Measurements from ENCODE around the gene ARHGEF10L. TPM values are rescaled to one million over a fixed set of nuclear protein-coding genes. Genes with fewer than 3 reads are reported as not detected.

ARHGEF10L gene
- total RNA-seq, 1 donor from 2014 or later, result 20.3 TPM

DNA sequence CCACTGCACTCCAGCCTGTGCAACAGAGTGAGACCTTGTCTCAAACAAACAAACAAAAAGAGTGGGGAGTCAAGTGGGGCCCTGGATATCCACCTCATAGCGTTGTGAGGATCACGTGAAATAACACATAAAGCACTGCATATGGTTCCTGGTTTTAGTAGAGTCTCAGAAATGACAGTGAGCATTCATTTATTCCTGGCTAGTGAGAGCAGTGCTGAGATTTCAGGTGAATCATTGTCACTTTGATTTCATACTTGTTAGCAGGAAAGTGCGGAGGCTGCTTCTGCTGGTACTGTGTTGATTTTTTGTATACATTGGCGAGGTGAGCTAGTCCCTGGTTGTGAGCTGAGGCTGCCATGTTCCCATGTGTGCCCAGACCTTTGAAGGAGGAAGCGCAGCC, 22.9 kb downstream of the ARHGEF10L start:
- Mint-ChIP-seq H3K36me3 (no peaks in the 10 kb centered on the region), H3K27ac (peak overlapping the region; percentile 35), H3K27me3 (ENCODE audit: insufficient read depth, low read depth) (peaks cover 4% of the 10 kb centered on the region), H3K4me1 (peaks cover 53% of the 10 kb centered on the region), H3K9me3 (no peaks in the 10 kb centered on the region), H3K4me3 (no peak overlapping the region)
- no peak for TF ChIP-seq EZH2phosphoT487 (IDR thresholded peaks at IDR 0.05)
- TF ChIP-seq, protein P1, sequence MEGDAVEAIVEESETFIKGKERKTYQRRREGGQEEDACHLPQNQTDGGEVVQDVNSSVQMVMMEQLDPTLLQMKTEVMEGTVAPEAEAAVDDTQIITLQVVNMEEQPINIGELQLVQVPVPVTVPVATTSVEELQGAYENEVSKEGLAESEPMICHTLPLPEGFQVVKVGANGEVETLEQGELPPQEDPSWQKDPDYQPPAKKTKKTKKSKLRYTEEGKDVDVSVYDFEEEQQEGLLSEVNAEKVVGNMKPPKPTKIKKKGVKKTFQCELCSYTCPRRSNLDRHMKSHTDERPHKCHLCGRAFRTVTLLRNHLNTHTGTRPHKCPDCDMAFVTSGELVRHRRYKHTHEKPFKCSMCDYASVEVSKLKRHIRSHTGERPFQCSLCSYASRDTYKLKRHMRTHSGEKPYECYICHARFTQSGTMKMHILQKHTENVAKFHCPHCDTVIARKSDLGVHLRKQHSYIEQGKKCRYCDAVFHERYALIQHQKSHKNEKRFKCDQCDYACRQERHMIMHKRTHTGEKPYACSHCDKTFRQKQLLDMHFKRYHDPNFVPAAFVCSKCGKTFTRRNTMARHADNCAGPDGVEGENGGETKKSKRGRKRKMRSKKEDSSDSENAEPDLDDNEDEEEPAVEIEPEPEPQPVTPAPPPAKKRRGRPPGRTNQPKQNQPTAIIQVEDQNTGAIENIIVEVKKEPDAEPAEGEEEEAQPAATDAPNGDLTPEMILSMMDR (IDR thresholded peaks at IDR 0.05), result no peak
- no peak for TF ChIP-seq EZH2 (IDR thresholded peaks at IDR 0.05)
- Histone ChIP-seq H4K20me1 (ENCODE audit: low read depth) (peaks cover 96% of the 10 kb centered on the region), H3K27ac (no peak overlapping the region), H2AFZ (replicated peaks) (no peak overlapping the region), H3K9me3 (ENCODE audit: low read depth) (no peaks in the 10 kb centered on the region), H3K27me3 (no peaks in the 10 kb centered on the region), H3F3A (ENCODE audit: low read depth) (peaks cover 13% of the 10 kb centered on the region), H3K36me3 (no peaks in the 10 kb centered on the region), H3K4me1 (peaks cover 27% of the 10 kb centered on the region), H3K9ac (no peak overlapping the region), H3K4me3 (no peak overlapping the region), H3K79me2 (ENCODE audit: low read depth) (peaks cover 73% of the 10 kb centered on the region), H3K4me2 (no peak overlapping the region)
- DNase-seq (ENCODE audit: low spot score), result no peak

DNA sequence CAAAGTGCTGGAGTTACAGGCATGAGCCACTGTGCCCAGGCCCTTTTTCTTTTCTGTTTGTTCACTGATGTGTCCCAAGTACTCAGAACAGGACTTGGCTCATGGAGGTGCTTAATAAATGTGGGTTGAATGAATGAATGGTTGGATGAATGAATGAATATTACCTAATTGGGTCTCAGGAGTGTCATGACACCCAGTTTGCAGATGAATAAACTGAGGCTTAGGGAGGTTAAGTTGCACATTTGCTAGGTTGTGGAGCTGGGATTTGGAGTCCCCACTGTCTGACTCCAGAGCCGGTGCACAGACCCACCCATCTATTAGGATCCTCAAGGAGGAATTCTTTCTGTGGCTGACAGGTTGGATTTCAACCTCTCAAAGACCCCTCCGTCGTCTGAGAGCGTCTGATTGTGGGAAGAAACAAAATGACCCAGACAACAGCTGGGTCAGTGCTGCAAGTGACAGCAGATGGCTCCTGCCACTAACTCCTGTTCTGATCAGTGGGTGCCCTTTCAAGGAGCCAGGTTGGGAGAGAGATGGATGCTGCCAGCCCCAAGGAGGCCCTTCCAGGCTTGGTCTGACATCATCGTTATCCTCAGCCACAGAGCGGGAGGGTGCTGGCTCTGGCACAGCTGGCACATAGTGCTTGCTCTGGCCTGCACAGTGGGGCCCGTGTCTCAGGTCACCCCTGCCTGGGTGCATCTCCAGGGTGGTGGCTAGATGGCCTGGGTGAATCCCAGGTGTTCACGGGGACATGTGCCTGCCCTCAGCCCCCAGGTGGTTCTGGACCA, 24.2 kb downstream of the ARHGEF10L start:
- H3K4me3 ChIP-seq, result no peak overlapping the region
- no peak overlapping the region for H3K27ac ChIP-seq
- no peak overlapping the region for H3K4me2 ChIP-seq
- peaks cover 13% of the 10 kb centered on the region for H3F3A ChIP-seq (ENCODE audit: low read depth)
- H3K9me3 ChIP-seq (ENCODE audit: low read depth), result no peaks in the 10 kb centered on the region
- H3K27me3 ChIP-seq, result no peaks in the 10 kb centered on the region
- peaks cover 76% of the 10 kb centered on the region for H3K79me2 ChIP-seq (ENCODE audit: low read depth)
- DNase-seq (ENCODE audit: low spot score), result no peak
- no peaks in the 10 kb centered on the region for H3K9me3 Mint-ChIP-seq
- H2AFZ ChIP-seq (replicated peaks), result no peak overlapping the region
- H3K27ac Mint-ChIP-seq, result no peak overlapping the region
- TF ChIP-seq EZH2phosphoT487 (IDR thresholded peaks at IDR 0.05) (no peak), EZH2 (IDR thresholded peaks at IDR 0.05) (no peak)
- TF ChIP-seq, protein P1 (IDR thresholded peaks at IDR 0.05), result no peak
- H3K4me1 ChIP-seq, result peaks cover 31% of the 10 kb centered on the region
- no peak overlapping the region for H3K9ac ChIP-seq
- H3K4me3 Mint-ChIP-seq, result peak overlapping the region; percentile 33
- H3K27me3 Mint-ChIP-seq (ENCODE audit: insufficient read depth, low read depth), result peaks cover 4% of the 10 kb centered on the region
- H3K36me3 Mint-ChIP-seq, result no peaks in the 10 kb centered on the region
- peaks cover 62% of the 10 kb centered on the region for H3K4me1 Mint-ChIP-seq
- H3K36me3 ChIP-seq, result no peaks in the 10 kb centered on the region
- H4K20me1 ChIP-seq (ENCODE audit: low read depth), result peaks cover 96% of the 10 kb centered on the region

- peak overlapping the region; percentile 64 for H3K27ac Mint-ChIP-seq
- H3K9me3 Mint-ChIP-seq, result no peaks in the 10 kb centered on the region
- Histone ChIP-seq H3K36me3 (no peaks in the 10 kb centered on the region), H3K9me3 (ENCODE audit: low read depth) (no peaks in the 10 kb centered on the region), H3K27me3 (no peaks in the 10 kb centered on the region), H2AFZ (replicated peaks) (no peak overlapping the region), H3K4me1 (peaks cover 33% of the 10 kb centered on the region), H3K27ac (no peak overlapping the region), H3K4me3 (peak overlapping the region; percentile 25), H3K9ac (no peak overlapping the region), H3K4me2 (peak overlapping the region; percentile 77), H3K79me2 (ENCODE audit: low read depth) (peaks cover 77% of the 10 kb centered on the region), H3F3A (ENCODE audit: low read depth) (peaks cover 13% of the 10 kb centered on the region), H4K20me1 (ENCODE audit: low read depth) (peaks cover 96% of the 10 kb centered on the region)
- H3K4me1 Mint-ChIP-seq, result peaks cover 62% of the 10 kb centered on the region
- peak; percentile 75 for DNase-seq (ENCODE audit: low spot score)
- peak overlapping the region; percentile 67 for H3K4me3 Mint-ChIP-seq
- no peaks in the 10 kb centered on the region for H3K36me3 Mint-ChIP-seq
- no peak for TF ChIP-seq EZH2 (IDR thresholded peaks at IDR 0.05)
- TF ChIP-seq EZH2phosphoT487 (IDR thresholded peaks at IDR 0.05), result no peak
- TF ChIP-seq, protein P1 (IDR thresholded peaks at IDR 0.05), result no peak
- H3K27me3 Mint-ChIP-seq (ENCODE audit: insufficient read depth, low read depth), result peaks cover 4% of the 10 kb centered on the region
Measured at GRCh38 chr1:17564458-17565393, 25.2 kb downstream of the ARHGEF10L start.

Measured in neural progenitor cell (in vitro differentiated cells).